GM12891 (cell line): Measurements from ENCODE around the gene EMC8.

Source experiments
- POLR2A ChIP-seq: IDR thresholded peaks from 2 replicates; pipeline ENCODE4 v1.6.1; 2011; ENCODE audit warnings: low read depth, low read length, control low read depth
- POLR2AphosphoS5 ChIP-seq: IDR thresholded peaks from 2 replicates; pipeline ENCODE4 v1.6.1; 2011; ENCODE audit warnings: low read depth, low read length, control low read depth
- SPI1 ChIP-seq: IDR thresholded peaks from 2 replicates; pipeline ENCODE4 v1.6.1; 2011; ENCODE audit warnings: low read depth, low read length, control low read depth
- TAF1 ChIP-seq: IDR thresholded peaks from 2 replicates; pipeline ENCODE4 v1.6.1; 2011; ENCODE audit warnings: low read depth, low read length, control low read depth

DNA sequence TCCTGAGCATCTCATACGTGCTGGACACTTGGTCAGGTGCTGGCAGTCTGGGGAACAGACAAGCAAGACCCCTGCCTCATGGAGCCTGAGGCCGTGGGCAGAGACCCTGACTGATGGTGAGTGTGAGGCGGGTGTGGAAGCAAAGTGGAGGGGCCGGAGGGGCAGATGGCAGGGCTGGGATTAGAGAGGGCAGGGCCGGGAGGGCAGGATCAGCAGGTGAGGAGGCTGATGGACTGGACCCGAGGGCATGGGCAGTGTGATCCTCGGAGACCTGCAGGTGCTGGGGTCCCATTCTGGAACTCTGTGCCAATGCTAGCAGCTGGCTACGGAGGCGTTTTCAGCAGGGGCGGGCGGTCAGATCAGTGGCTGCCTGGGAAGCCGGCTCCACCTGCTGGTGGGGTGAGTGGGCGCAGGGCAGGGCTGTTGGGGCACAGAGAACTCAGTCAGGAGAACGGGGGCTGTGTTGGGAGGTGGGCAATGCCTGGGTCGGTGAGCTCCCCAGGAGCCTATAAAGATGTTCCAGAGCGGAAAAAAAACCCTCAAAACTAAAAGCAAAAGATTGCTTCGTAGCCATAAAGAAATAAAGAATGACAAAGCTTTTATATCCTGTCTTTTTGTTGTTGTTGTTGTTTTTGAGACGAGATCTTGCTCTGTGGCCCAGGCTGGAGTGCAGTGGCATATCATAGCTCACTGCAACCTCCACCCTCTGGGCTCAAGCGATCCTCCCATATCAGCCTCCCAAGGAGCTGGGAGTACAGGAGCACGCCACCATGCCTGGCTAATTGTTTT, 39.5 kb downstream of the EMC8 start:
- TF ChIP-seq POLR2AphosphoS5 (no peak), POLR2A (no peak), SPI1 (no peak), TAF1 (no peak)
